Measurements from ENCODE around the gene TRIM29. TPM values are rescaled to one million over a fixed set of nuclear protein-coding genes. Genes with fewer than 3 reads are reported as not detected.

The TRIM29 gene
- total and polyA plus RNA-seq, 2 of the 4 experiments (the other 2 are of a cell fraction) = not detected

GRCh38 chr11:120179057-120179672, 41.3 kb upstream of the TRIM29 start:
- Histone ChIP-seq H2BK120ac (ENCODE audit: low read depth, low read length) (no peak overlapping the region), H4K91ac (ENCODE audit: insufficient read depth, low read depth, low read length) (no peak overlapping the region), H2BK15ac (ENCODE audit: low read depth, low read length) (no peak overlapping the region), H3K4ac (ENCODE audit: low read depth, low read length) (no peak overlapping the region), H3K27ac (ENCODE audit: insufficient read depth, low read length) (no peak overlapping the region), H3K27me3 (ENCODE audit: control insufficient read depth, insufficient read depth, low read length) (peaks cover 18% of the 10 kb centered on the region), H3K14ac (replicated peaks; ENCODE audit: low read depth, low read length) (no peak overlapping the region), H3K9me3 (ENCODE audit: control insufficient read depth, insufficient read depth, low read length) (no peaks in the 10 kb centered on the region), H3K9me1 (ENCODE audit: insufficient read depth, low read length) (no peaks in the 10 kb centered on the region), H3K9ac (ENCODE audit: low read depth, low read length) (no peak overlapping the region), H3K18ac (ENCODE audit: low read depth, low read length) (no peak overlapping the region), H3K4me2 (ENCODE audit: low read depth, low read length) (no peak overlapping the region), H2AK5ac (ENCODE audit: low read depth, low read length) (no peak overlapping the region), H4K8ac (ENCODE audit: low read depth in 2 of 2, low read length in 2 of 2) (no peak overlapping the region), H3K36me3 (ENCODE audit: control insufficient read depth, insufficient read depth, low read length) (no peaks in the 10 kb centered on the region), H2AK9ac (replicated peaks; ENCODE audit: low read depth, low read length, poor library complexity) (no peak overlapping the region), H3K4me1 (ENCODE audit: control insufficient read depth, insufficient read depth, low read length) (peaks cover 4% of the 10 kb centered on the region; the same call in 1 of the 2 replicates), H3K79me1 (ENCODE audit: low read depth in 1 of 2, low read length in 2 of 2) (no peaks in the 10 kb centered on the region), H3K4me3 (ENCODE audit: insufficient read depth, low read depth, low read length) (no peak overlapping the region), H3K56ac (ENCODE audit: extremely low read depth, insufficient read depth, low read length) (no peak overlapping the region), H2BK5ac (ENCODE audit: low read depth, low read length, poor library complexity, severe bottlenecking) (no peak overlapping the region), H2BK20ac (ENCODE audit: low read depth, low read length) (no peak overlapping the region), H4K20me1 (ENCODE audit: insufficient read depth, low read length) (no peaks in the 10 kb centered on the region), H3K23ac (ENCODE audit: low read depth, low read length) (no peak overlapping the region), H2AFZ (replicated peaks; ENCODE audit: low read length, poor library complexity) (no peak overlapping the region), H4K5ac (ENCODE audit: low read depth, low read length) (no peak overlapping the region)
- in situ Hi-C loops (cut with MboI; ENCODE audit: low sequenced_read_pairs) (no loop called here), intact Hi-C loops (cut with micrococcal nuclease) (no loop called here), dilution Hi-C loops (cut with HindIII; ENCODE audit: low sequenced_read_pairs, unreplicated experiment) (no loop called here)
- no peak for DNase-seq
- ATAC-seq (ENCODE audit: low read depth) = no peak
- TF ChIP-seq MXI1 (IDR thresholded peaks at IDR 0.05; ENCODE audit: borderline replicate concordance, low read depth, low read length) (no peak), ELK1 (IDR thresholded peaks at IDR 0.05; ENCODE audit: borderline replicate concordance, low read depth, low read length) (no peak), NFE2L2 (IDR thresholded peaks at IDR 0.05; ENCODE audit: low read depth, low read length) (no peak), MAZ (IDR thresholded peaks at IDR 0.05; ENCODE audit: borderline replicate concordance, low read depth, low read length) (no peak), FOS (IDR thresholded peaks at IDR 0.05; ENCODE audit: low read depth, low read length) (no peak), RAD21 (IDR thresholded peaks at IDR 0.05; ENCODE audit: low read length) (no peak), BHLHE40 (IDR thresholded peaks at IDR 0.05; ENCODE audit: low read depth, low read length) (no peak), SMC3 (IDR thresholded peaks at IDR 0.05; ENCODE audit: low read depth, low read length) (no peak)
- 87% methylated on average over 5 of the region's 10 CpGs; no CpG with 5 or more reads in 1 of the 2 experiments for WGBS, 2 experiments (ENCODE audit: extremely low coverage in 2 of 2, insufficient read length in 1 of 2)
- ChIA-PET POLR2A (ENCODE audit: unreplicated experiment) (no interaction called here), CTCF (interaction anchor here (1.0 to 1.1 kb wide), 2 partner anchors 121 to 124 kb away, joined by 4 to 6 read pairs; no protein-coding TSS in a partner anchor)
- no TSS peak for BruUV-seq (replicated peaks)

All from IMR-90 (cell line).